Measurements from ENCODE around the gene MAPK11.

MAPK11 gene

GRCh38 chr22:50259302-50259701 lies 10.9 kb downstream of the MAPK11 start:
- no peak for DNase-seq

DNA sequence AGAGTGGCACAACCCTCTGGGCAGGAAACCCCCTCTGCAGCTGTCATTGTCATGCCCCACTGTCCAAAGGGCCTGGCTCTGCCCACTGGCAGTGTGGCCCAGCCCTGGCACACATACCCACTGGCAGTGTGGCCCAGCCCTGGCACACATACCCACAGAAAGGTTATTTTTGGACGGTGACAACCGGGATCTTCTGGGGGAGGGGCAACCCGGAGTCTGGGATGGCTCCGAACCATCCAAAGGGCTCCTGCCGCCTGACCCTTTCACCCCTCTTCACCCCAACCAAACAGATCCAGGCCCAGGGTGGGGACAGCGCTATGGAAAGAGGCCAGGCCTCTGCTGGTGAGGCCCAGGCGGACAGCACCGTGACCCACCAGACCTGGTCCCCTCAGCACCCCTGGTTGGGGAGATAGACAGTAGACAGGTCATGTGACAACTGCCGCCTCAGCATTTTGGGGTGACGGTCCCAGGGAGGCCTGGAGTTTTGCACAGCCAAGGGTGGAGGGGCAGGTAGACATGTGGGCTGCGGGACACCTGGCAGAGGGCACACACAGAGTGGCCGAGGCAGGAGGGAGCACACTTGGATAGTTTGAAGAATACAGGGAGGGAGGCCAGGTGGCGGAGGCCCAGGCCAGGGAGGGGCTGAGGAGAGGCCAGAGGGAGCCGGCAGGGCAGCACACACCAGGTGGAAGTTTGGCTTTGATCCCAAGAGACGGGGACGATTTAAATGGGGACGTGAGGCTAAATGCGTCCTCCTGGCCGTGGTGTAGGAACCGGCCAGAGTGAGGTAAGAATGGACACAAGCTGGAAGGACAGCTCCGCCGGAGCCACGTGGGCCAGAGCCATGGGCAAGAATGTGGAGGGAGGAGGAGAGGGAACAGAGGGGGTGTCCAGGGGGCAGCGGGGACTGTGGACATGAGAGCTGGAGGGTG lies 11.6 kb downstream of the MAPK11 start:
- DNase-seq, result no peak

GRCh38 chr22:50257451-50258360 lies 12.5 kb downstream of the MAPK11 start:
- no peak for DNase-seq

DNA sequence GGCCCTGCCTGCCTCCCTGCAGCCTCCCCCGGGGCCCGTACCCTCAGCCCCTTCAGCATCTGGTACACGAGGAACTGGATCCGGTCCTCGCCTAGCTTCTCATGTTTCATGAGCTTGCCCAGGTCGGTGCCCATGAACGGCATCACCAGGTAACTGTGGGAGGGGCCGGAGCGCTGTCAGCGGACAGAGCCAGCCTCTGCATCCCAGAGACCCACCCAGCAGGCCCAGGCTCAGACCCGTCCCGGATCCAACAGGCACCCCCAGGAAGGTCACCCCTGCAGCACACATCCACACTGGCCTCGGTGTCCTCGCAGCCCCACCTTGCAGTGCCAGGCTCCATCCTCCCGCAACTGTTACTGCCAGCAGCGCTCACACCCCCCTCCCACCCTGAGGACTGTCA lies 13.1 kb downstream of the MAPK11 start:
- no peak for DNase-seq

GRCh38 chr22:50256258-50256862 lies 13.8 kb downstream of the MAPK11 start:
- no peak for DNase-seq

GRCh38 chr22:50255607-50256006 lies 14.6 kb downstream of the MAPK11 start:
- DNase-seq, result no peak

- no peak for DNase-seq
These were observed 15.1 kb downstream of the MAPK11 start for GRCh38 chr22:50255099-50255498.

DNA sequence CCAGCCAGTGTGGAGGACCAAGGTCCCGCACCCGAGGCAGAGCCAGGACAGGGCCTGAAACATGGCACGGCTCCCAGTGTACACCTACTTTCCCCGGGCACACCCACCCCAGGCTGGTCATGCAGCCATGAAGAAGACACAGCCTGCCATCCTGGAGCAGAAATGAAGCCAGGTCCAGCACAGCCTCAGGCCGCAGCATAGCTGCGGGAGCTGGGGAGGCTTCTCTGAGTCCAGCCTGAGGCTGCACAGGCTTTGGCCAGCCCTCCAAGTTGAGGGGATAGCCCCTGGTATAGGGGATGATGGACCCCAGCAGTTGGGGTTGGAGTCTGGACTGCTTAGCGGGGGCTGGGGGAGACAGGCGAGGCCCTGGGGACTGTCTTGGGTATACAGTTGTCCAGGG lies 16.2 kb downstream of the MAPK11 start:
- DNase-seq, result no peak

GRCh38 chr22:50253046-50253915 lies 16.9 kb downstream of the MAPK11 start:
- DNase-seq, result no peak

DNA sequence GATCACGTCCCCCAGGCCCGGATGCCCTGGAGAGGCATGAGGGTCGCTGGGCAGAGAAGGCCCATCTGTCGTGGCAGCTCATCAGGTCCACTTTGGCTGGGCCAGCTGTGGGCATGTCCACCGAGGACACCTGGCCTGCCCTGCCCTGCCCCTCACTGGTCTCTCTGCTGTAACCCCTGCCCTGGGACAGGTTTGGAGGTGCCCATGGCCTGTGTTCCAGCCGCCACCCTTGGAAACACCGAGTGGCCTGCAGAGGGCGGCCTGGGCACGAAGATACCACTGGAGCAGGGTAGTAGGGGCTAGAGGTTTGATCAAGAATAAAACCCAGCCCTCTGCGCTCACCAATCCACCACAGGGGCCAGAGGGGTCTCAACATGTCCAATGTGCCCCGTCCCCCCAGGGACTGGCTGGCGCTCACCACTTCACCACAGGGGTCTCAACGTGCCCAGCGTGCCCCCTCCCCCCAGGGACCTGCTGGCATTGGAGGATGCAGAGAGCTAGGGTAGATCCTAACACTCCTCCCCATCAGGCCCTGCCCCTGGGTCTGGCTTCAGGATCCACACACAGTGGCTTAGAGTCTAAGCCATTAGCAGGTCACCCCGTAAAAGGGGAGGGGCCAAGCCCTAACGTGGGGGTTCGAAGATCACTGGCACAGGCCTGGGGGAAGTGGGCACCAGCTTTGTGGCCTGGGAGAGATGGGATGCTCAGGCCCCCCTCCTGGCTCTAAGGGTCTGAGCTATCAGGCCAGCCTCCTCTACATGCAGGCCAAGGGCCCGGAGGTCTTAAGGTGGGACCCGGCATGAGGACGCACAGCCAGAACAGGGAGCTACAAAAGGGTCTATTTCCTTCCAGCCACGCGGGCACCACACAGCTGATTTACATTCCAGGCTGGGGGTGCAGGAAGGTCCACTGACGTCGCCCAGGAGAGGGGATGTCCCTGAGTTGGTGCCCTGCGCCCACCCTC lies 17.8 kb downstream of the MAPK11 start:
- DNase-seq, result peak; percentile 48

- DNase-seq, result no peak
These were observed 18.6 kb downstream of the MAPK11 start for GRCh38 chr22:50251477-50252081.

DNA sequence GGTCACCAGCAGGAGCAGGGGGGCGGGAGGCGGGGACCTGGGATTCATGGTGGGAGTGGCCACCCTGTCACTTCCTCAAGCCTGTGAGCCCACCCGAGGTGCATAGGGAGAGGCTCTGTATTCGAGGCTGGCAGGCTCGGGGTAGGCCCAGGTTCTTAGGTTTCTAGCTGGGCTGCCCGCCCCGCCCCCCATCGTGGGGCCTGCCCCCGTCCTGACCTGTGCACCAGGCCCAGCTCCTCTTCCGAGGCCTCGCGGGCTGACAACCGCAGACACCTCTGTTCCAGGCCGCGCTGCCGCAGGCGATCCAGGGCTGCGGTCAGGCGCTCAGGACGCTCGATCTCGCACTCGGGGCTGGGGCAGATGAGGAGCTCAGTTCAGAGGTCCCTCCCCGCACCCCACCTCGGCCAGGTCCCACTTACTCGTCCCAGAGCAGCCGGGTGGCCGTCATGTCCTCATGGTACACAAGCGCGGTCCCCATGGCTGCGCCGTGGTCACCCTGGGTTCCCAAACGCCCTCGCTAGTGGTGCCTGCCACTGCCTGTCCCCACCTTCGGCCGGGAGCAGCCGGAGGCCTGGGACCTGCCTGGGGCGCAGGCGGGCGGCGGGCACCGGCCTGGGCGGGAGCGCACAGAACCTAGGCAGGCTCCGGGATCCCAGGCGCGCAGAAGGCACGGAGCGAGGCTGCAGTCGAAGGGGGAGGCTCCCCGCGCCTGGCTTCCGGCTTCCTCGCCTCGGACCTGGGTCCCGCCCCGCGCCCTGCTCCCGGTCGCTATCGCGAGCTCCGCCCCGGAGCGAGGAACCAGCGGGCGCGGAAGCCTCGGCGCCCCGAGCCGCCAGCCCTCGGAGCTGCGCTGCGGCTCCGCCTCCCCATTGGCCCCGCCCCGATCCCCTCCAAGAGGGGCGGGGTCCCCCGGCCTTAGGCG lies 19.4 kb downstream of the MAPK11 start, which contains the start of gene HDAC10:
TSS of gene HDAC10 (minus strand) at position 711 of the 922 bp plus-strand sequence. CDS start at position 478, 233 bp downstream.
- peak; percentile 85 for DNase-seq

DNA sequence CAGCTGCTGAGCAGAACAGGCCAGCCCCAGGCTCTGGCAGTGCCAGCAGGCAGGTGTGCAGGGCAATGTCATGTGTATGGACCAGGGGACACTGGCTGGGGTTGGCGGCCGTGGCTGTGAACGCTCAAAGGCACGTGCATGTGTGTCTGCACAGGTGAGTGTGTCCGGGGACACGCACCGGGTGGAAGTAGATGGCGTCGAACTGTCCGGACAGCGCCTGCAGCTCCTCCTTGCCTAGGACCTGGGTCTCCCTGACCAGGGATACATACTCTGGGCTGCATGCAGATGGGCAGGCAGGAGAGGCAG lies 20.0 kb downstream of the MAPK11 start:
- no peak for DNase-seq

GRCh38 chr22:50249341-50250248 lies 20.6 kb downstream of the MAPK11 start:
- no peak for DNase-seq

DNA sequence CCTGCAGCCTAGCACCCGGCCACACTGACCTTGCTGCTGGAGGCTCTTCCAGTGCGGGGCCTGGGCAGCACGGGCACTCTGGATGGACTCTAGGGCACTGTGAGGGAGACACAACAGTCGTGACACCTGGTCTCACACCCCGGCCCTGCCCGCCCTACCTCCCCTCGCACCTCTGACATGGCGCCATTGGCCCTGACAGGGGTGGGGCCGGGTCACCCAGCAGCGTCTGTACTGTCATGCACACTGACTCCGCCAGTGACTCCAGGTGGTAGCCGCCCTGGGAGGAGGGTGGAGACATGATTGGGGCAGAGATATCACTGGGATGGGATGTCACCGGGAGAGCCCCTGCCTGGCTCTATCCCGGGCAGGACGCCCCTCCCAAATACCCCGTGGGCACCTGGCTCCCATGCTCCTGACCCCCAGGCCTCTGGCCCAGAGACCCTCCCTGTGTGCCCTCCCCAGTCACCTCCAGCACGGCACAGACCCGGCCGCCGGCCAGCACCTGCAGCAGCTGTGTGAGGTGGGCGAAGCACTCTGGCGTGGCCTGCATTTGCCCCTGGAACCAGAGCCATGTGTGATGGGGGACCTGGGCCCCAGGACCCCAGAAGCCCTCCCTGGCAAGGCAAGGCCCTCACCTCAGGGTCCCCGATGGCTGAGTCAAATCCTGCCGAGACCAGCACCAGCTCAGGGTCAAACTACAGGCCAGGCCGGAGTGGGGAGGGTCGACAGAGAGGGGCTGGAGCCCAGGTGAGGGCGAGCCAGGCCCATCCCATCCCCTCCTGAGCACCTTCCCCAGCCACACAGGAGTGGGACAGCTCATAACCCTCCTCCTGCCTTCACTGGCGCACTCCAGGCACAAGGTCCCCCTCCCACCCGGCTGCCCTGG lies 21.7 kb downstream of the MAPK11 start:
- DNase-seq, result no peak

DNA sequence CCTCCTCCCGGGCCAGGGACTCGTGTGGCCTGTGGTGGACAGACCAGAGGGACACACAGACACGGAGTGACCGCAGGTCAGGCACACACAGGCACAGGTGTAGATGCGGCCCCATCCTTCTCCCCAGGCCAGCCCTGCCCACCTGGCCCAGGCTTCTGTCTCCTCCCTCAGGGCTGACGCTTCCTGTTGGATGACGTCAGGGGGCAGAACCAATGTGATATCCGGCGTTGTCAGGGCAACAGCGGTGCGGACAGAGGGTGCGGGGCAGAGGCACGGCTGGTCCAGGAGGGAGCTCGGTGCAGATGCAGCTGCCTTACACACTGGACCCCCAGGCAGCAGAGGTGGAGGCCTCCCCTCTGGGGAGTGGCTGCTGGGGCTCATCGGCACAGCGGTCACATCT lies 22.4 kb downstream of the MAPK11 start:
- DNase-seq, result no peak
